Common myeloid progenitor, CD34-positive (primary cell): Measurements from ENCODE around the gene FILIP1.

Source experiments
- CTCF ChIA-PET: fragments of 350-600 bp; sonication (Branson Sonifier 250); formaldehyde crosslinking; loops from one replicate; lab custom pipeline; 2021; ENCODE audit warnings: antibody characterized with exemption; lab: Charles Lee
- POLR2A ChIA-PET: fragments of 350-600 bp; sonication (Branson Sonifier 250); formaldehyde crosslinking; loops from one replicate; lab custom pipeline; 2021; ENCODE audit warnings: antibody characterized with exemption; lab: Charles Lee
- DNase-seq, 3 donors: peaks; one replicate each; pipeline versions ENCODE4 v3.0.0 to v3.0.0-alpha.2; 2013
- H3K27ac ChIP-seq, 2 experiments: 1 replicate in 1 of 2; 2 replicates in 1 of 2; pipeline ENCODE4 v1.7.0; 2013; ENCODE audit warnings: inconsistent platforms in 2 of 2, low read length in 2 of 2, mild to moderate bottlenecking in 2 of 2, low read depth in 1 of 2, moderate library complexity in 1 of 2; ENCODE audit not compliant: severe bottlenecking in 2 of 2, insufficient read depth in 1 of 2, poor library complexity in 1 of 2
- H3K27me3 ChIP-seq, 5 experiments: replicated peaks in 2 of 5; 1 replicate in 3 of 5; 2 replicates in 2 of 5; pipeline versions ENCODE4 v1.6.1 to v1.7.0; 2013; ENCODE audit warnings: low read length in 4 of 5, mild to moderate bottlenecking in 2 of 5, moderate library complexity in 2 of 5, inconsistent platforms in 1 of 5; ENCODE audit not compliant: insufficient read depth in 5 of 5, control insufficient read depth in 4 of 5
- H3K36me3 ChIP-seq, 4 experiments: 1 replicate in 2 of 4; 2 replicates in 2 of 4; pipeline versions ENCODE4 v1.6.1 to v1.7.0; 2013; ENCODE audit warnings: low read length in 3 of 4, control low read depth in 1 of 4, mild to moderate bottlenecking in 1 of 4; ENCODE audit not compliant: control insufficient read depth in 4 of 4, insufficient read depth in 4 of 4
- H3K4me1 ChIP-seq, 4 experiments: 1 replicate in 3 of 4; 2 replicates in 1 of 4; pipeline versions ENCODE4 v1.6.1 to v1.7.1; 2013; ENCODE audit warnings: low read length in 3 of 4, mild to moderate bottlenecking in 3 of 4, control low read depth in 1 of 4, inconsistent platforms in 1 of 4, moderate library complexity in 1 of 4; ENCODE audit not compliant: control insufficient read depth in 4 of 4, insufficient read depth in 4 of 4; ENCODE audit errors: control extremely low read depth in 1 of 4
- H3K4me3 ChIP-seq, 7 experiments: 1 replicate in 4 of 7; 2 replicates in 3 of 7; pipeline versions ENCODE4 v1.5.1 to v1.7.0; 2013; ENCODE audit warnings: mild to moderate bottlenecking in 7 of 7, low read length in 6 of 7, moderate library complexity in 6 of 7, inconsistent platforms in 2 of 7, low read depth in 2 of 7, control low read depth in 1 of 7; ENCODE audit not compliant: insufficient read depth in 4 of 7, control insufficient read depth in 1 of 7; ENCODE audit errors: extremely low read depth in 1 of 7
- H3K9me3 ChIP-seq, 5 experiments: 1 replicate in 4 of 5; 2 replicates in 1 of 5; pipeline versions ENCODE4 v1.6.1 to v1.7.1; 2013; ENCODE audit warnings: low read length in 4 of 5, mild to moderate bottlenecking in 2 of 5, inconsistent platforms in 1 of 5, low read depth in 1 of 5, moderate library complexity in 1 of 5; ENCODE audit not compliant: control insufficient read depth in 4 of 5, insufficient read depth in 2 of 5; ENCODE audit errors: control extremely low read depth in 1 of 5
- WGBS: methylation state at CpG from one replicate; pipeline ENCODE4 v1.1.5; 2013; ENCODE audit not compliant: insufficient coverage; 5-methylcytosine and 5-hydroxymethylcytosine counted together

The FILIP1 gene

DNA sequence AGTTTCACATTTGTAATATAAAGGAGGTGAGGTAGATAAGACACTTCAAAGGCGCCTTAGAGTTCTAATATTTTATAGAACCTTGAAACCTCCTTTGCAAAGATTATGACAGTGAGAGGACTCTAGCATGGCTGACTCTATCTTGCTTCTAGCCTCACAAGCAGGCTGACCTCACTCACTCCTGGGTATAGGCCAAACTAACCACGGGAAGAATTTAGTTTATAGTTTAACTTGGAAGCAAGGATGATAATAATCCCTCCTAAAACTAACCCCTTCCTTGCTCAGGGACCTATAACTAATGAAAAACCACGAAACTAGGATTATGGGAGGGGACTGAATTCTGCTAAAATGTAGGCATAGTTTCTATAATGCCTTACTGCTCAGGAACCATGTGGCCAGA is 84.3 kb downstream of the FILIP1 start:
- H3K36me3 ChIP-seq, result no peaks in the 10 kb centered on the region
- H3K27ac ChIP-seq, result no peak overlapping the region
- POLR2A ChIA-PET, result no interaction called here
- H3K4me1 ChIP-seq, result no peaks in the 10 kb centered on the region
- CTCF ChIA-PET, result no interaction called here
- H3K27me3 ChIP-seq, result peaks cover 0 to 2% (median 0%) of the 10 kb centered on the region in 5 experiments
- peaks cover 0 to 1% (median 0%) of the 10 kb centered on the region in 5 experiments for H3K9me3 ChIP-seq
- DNase-seq, result no peak
- no CpG with 5 or more reads among the region's 3 CpGs for WGBS
- no peak overlapping the region for H3K4me3 ChIP-seq

DNA sequence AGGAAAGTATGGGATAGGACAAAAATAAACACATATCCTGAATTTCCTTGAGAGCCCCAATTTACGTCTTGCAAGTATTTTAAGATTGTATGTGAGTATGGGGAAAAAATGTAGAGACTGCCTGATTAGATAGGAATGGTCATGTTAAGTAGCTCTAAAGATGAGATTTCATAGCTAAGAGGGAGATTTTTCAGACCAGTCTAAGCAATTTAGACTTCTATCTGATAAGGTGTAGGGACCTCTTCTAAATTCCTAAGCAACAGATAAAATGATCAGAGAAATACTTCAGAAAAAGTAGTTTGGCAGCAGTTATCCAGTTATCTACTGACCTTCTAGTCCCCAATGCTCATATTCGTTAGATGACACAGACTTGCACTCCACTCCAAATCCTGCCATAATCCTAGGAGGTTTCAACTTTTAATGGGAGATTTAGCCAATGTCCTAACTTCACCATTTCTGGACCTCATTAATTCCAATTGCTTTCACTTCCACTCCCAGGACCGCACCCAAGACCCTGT is 90.0 kb downstream of the FILIP1 start:
- no peaks in the 10 kb centered on the region for H3K9me3 ChIP-seq
- WGBS, result 100% methylated on average over 1 of the region's 3 CpGs
- CTCF ChIA-PET, result no interaction called here
- DNase-seq, result no peak
- POLR2A ChIA-PET, result no interaction called here
- H3K27ac ChIP-seq, result no peak overlapping the region
- no peak overlapping the region for H3K4me3 ChIP-seq
- no peaks in the 10 kb centered on the region for H3K4me1 ChIP-seq
- H3K27me3 ChIP-seq, result no peaks in the 10 kb centered on the region
- no peaks in the 10 kb centered on the region for H3K36me3 ChIP-seq

DNA sequence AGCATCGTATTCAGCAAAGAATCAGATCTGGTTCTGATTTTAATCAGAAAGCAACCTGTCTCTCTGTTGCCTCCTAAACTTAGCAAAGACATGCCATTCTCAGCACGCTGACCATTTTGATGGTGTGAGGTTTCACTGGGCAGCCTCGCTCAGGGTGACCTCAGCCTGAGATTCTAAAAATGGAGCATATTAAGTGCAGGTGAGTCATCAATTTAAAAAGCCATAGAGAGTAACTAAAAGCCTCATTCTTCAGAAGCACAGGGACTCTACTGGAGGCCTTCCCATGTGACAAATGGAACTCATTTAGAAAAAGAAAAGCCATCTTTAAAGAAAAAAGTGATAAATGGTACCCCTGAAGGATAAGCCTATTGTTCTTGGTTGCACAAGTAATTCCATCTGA is 91.3 kb downstream of the FILIP1 start:
- 80% methylated on average over 1 of the region's 3 CpGs for WGBS
- no peaks in the 10 kb centered on the region for H3K9me3 ChIP-seq
- H3K27ac ChIP-seq, result no peak overlapping the region
- no peaks in the 10 kb centered on the region for H3K36me3 ChIP-seq
- DNase-seq, result no peak
- no peaks in the 10 kb centered on the region for H3K27me3 ChIP-seq
- POLR2A ChIA-PET, result no interaction called here
- no peak overlapping the region for H3K4me3 ChIP-seq
- no peaks in the 10 kb centered on the region for H3K4me1 ChIP-seq
- CTCF ChIA-PET, result no interaction called here

DNA sequence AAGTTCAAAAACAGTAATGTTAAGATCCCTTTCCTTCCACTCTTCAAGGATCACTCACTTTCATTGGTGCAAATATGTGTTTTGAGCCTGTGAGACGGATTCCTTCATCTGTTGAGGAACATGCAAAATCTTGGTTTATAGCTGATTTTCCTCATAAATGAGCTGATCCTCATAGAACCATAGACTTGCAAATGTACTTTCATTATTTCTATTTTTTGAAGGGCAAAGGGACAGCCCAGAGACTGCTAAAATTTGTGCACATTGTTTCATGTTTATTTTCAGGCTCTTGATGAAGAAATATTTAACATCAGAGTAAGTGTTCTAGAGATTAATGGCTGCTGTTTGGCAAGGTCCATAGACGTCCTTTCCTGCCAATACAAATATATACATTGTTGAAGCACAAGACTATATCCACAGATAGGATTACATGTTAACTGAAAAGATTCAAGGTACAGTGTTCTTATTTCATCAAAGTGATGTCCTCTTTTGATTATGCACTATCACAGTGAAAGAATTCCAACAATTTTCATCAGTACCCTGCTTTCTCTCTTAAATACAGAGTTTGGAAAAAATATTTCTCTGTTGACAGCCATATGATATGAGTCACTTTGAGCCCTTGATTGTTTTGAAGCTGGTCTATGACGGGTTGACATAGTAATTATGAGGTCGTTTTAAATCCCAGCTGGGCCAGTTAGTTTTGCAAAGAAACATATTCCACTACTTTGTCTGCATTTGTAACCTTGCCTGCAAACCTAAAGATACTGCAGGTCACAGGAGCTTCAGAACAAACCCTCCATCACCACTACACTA is 95.7 kb downstream of the FILIP1 start:
- WGBS, result 71% methylated on average over 2 of the region's 4 CpGs
- H3K27me3 ChIP-seq, result no peaks in the 10 kb centered on the region
- DNase-seq, result no peak
- H3K4me3 ChIP-seq, result no peak overlapping the region
- no peaks in the 10 kb centered on the region for H3K4me1 ChIP-seq
- POLR2A ChIA-PET, result no interaction called here
- CTCF ChIA-PET, result interaction anchor here (0.7 kb wide), 1 partner anchor 40 kb away, joined by 3 read pairs; no protein-coding TSS in a partner anchor
- no peaks in the 10 kb centered on the region for H3K36me3 ChIP-seq
- H3K9me3 ChIP-seq, result no peaks in the 10 kb centered on the region
- H3K27ac ChIP-seq, result no peak overlapping the region

DNA sequence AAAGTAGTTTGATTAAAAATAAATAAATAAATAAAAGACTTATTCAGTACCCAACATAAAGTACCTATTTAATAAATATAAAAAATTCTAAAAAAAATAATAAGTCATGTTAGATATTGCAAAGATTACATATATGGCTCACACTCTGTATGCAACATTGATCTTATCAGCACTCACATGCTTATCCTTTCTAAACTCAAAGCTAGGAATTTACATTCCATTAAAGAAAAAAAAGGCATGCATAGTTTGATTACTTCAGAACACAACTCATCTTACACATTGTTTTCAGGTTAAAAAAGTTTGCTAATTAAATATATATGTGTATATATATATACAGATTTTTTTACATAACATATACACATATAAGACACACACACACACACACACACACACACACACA is 96.4 kb downstream of the FILIP1 start:
- no peak for DNase-seq
- ChIA-PET CTCF (no interaction called here), POLR2A (no interaction called here)
- Histone ChIP-seq H3K4me1 (no peaks in the 10 kb centered on the region), H3K27me3 (no peaks in the 10 kb centered on the region), H3K9me3 (no peaks in the 10 kb centered on the region), H3K27ac (no peak overlapping the region), H3K36me3 (no peaks in the 10 kb centered on the region), H3K4me3 (no peak overlapping the region)

DNA sequence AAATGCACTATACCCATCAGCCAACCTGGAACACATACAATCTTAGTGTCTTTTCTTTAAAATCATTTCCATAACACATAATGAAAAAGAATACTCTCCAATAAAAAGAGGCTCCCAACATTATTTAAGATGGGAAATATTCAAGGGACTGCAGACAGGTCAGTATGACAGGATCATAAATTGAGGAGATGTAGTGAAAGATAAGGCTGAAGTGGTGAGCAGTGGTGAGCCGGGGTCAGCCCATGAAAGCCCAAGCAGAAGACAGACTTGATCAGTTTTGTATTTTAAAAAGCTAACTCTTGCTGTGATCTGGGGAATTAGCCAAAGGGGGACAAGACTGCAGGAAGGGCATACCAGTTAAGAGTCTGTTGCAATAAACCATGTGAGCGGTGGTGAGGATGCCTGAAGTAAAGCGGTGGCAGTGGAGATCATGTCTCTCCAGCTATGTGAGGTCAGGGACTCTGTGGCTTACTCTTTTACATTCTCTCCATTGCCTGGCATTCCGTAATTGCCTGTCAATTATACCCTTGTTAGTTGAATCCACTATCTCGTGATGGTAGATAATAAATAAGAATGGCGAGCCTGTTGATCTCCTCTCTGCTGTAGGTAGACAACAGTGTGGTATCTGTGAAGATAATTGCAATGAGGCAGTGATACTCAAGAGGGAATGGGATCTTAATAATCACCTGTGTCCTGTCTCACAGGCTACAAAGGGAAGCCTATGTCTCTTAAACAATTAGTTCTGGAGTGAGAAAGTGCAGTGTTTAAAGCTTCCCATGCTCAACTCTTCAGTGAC is 97.4 kb downstream of the FILIP1 start:
- no peaks in the 10 kb centered on the region for H3K4me1 ChIP-seq
- 92% methylated on average over 5 of the region's 6 CpGs for WGBS
- no peak overlapping the region for H3K4me3 ChIP-seq
- no peaks in the 10 kb centered on the region for H3K9me3 ChIP-seq
- POLR2A ChIA-PET, result no interaction called here
- no peaks in the 10 kb centered on the region for H3K36me3 ChIP-seq
- H3K27ac ChIP-seq, result no peak overlapping the region
- DNase-seq, result no peak
- CTCF ChIA-PET, result no interaction called here
- no peaks in the 10 kb centered on the region for H3K27me3 ChIP-seq

DNA sequence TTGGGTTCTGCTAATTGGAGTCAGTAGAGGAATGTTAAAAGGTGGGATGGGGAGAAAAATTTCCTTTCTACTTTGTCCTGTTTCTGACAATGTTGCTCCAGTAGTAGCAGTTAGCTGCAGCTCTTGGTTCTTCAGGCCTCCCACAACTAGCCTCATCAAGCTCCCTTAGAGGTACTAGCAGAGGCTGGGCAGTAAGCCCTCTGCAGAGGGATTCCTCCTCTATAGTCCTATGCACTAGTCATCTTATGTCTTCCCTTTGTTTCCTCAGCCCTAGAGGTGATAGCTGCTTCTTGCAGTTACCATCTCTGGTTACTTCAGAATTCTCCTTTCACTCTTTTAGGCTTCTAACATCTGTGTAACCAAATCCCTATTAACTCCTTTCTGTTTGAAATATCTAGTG is 99.8 kb downstream of the FILIP1 start:
- Histone ChIP-seq H3K4me1 (no peaks in the 10 kb centered on the region), H3K27ac (no peak overlapping the region), H3K4me3 (no peak overlapping the region), H3K36me3 (no peaks in the 10 kb centered on the region), H3K9me3 (no peaks in the 10 kb centered on the region), H3K27me3 (no peaks in the 10 kb centered on the region)
- POLR2A ChIA-PET, result no interaction called here
- CTCF ChIA-PET, result no interaction called here
- DNase-seq, result no peak
